Mucosa of descending colon (tissue), 3 donors: ENCODE measurements around the gene INO80B. TPM values are rescaled to one million over a fixed set of nuclear protein-coding genes. Genes with fewer than 3 reads are reported as not detected.
A peak's percentile ranks its signal among the peaks of the same experiment; 100 is the strongest.

Experiments
- ATAC-seq: fragments of 200-7000 bp; cut with Tn5 transposase; one replicate; pipeline ENCODE4 v1.9.1; 2020; ENCODE audit warnings: mild to moderate bottlenecking, moderate library complexity
- DNase-seq, 3 donors: peaks; one replicate each; pipeline ENCODE4 v3.0.0-alpha.2; 2020
- H3K36me3 ChIP-seq: fragments of 200-600 bp; one replicate; pipeline ENCODE4 v1.8.0; 2021; ENCODE audit warnings: low read depth, mild to moderate bottlenecking
- H3K4me1 ChIP-seq: fragments of 200-600 bp; one replicate; pipeline ENCODE4 v1.8.0; 2021; ENCODE audit warnings: low read depth, mild to moderate bottlenecking
- H3K4me3 ChIP-seq: fragments of 200-600 bp; one replicate; pipeline ENCODE4 v1.8.0; 2021; ENCODE audit warnings: mild to moderate bottlenecking
- H3K9me3 ChIP-seq: fragments of 200-600 bp; one replicate; pipeline ENCODE4 v1.8.0; 2021; ENCODE audit warnings: mild to moderate bottlenecking
- intact Hi-C, 2 donors: fragments of 100-400 bp; cut with DNase I in 1 of 2; cut with micrococcal nuclease in 1 of 2; formaldehyde crosslinking; loops; one replicate each; pipeline versions ENCODE4 v1.11.0 to v1.11.1; 2022; cut with DNase I, micrococcal nuclease
- total RNA-seq, 3 donors: library from RNA; stranded (reverse); fragmentation: NEBNext Ultra II Directional in 2 of 3; extraction: Animal tissue kit (Norgen Biotek cat#: 25700) in 2 of 3; gene quantifications; one replicate each; pipeline versions ENCODE4 v1.2.1 to v1.2.4, GENCODE V29; 2021 to 2023
- TF ChIP-seq, protein P1 (sequence below): fragments of 200-600 bp; IDR thresholded peaks from one replicate; pipeline ENCODE4 v1.8.0; 2022; ENCODE audit warnings: antibody characterized with exemption, mild to moderate bottlenecking
- donor health status: DM: no; HTN: no; CAD: no; lungs with moderate emphysema.
- donor health status: DM: no; HTN: no; CAD: no.
- donor health status: DM: no; HTN: yes; CAD: no.

INO80B gene
- total RNA-seq, 3 donors from 2014 or later, result 25.0 to 36.5 (median 32.3) TPM

DNA sequence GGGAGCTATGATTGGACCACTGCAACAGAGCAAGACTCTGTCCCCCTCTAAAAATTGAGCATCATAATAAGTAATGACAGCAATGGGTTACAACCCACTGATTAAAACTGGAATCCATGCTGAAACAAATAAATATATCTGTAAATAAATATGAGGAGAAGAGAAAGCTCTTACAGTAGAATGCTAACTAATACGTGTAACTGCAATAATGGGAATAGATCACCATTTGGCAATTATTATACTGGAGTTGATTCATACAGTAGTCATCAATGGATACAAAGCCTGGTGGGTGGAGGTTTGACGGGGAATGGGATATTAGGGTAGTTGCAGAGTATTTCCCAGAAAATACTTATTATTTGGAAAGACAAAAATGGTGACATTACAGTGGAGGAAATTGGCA is 6.1 kb upstream of the INO80B start:
- DNase-seq, result no peak
- intact Hi-C loops, result no loop called here
- ATAC-seq, result no peak
- no peaks in the 10 kb centered on the region for H3K36me3 ChIP-seq
- H3K9me3 ChIP-seq, result no peaks in the 10 kb centered on the region
- TF ChIP-seq, protein P1, sequence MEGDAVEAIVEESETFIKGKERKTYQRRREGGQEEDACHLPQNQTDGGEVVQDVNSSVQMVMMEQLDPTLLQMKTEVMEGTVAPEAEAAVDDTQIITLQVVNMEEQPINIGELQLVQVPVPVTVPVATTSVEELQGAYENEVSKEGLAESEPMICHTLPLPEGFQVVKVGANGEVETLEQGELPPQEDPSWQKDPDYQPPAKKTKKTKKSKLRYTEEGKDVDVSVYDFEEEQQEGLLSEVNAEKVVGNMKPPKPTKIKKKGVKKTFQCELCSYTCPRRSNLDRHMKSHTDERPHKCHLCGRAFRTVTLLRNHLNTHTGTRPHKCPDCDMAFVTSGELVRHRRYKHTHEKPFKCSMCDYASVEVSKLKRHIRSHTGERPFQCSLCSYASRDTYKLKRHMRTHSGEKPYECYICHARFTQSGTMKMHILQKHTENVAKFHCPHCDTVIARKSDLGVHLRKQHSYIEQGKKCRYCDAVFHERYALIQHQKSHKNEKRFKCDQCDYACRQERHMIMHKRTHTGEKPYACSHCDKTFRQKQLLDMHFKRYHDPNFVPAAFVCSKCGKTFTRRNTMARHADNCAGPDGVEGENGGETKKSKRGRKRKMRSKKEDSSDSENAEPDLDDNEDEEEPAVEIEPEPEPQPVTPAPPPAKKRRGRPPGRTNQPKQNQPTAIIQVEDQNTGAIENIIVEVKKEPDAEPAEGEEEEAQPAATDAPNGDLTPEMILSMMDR, result no peak
- H3K4me1 ChIP-seq, result no peaks in the 10 kb centered on the region
- no peak overlapping the region for H3K4me3 ChIP-seq

- Histone ChIP-seq H3K36me3 (no peaks in the 10 kb centered on the region), H3K4me3 (no peak overlapping the region), H3K9me3 (no peaks in the 10 kb centered on the region), H3K4me1 (peaks cover 9% of the 10 kb centered on the region)
- TF ChIP-seq, protein P1, result no peak
- intact Hi-C loops, result no loop called here
- no peak for ATAC-seq
- no peak for DNase-seq
Measured at GRCh38 chr2:74450570-74451190, 4.2 kb upstream of the INO80B start.

- ATAC-seq, result no peak
- Histone ChIP-seq H3K36me3 (no peaks in the 10 kb centered on the region), H3K9me3 (no peaks in the 10 kb centered on the region), H3K4me1 (peaks cover 32% of the 10 kb centered on the region), H3K4me3 (peak overlapping the region; percentile 27)
- DNase-seq, result peak in 1 of 3 donors; percentile 48
- TF ChIP-seq, protein P1, result no peak
- intact Hi-C loops, result no loop called here
Measured at GRCh38 chr2:74457129-74457548, 2.3 kb downstream of the INO80B start.

- Histone ChIP-seq H3K9me3 (no peaks in the 10 kb centered on the region), H3K36me3 (no peaks in the 10 kb centered on the region), H3K4me3 (peak overlapping the region; percentile 27), H3K4me1 (peaks cover 32% of the 10 kb centered on the region)
- intact Hi-C loops, result no loop called here
- ATAC-seq (peak; percentile 64), DNase-seq (peak; percentile 83 to 92 (median 89))
- TF ChIP-seq, protein P1, result no peak
Measured at GRCh38 chr2:74457549-74458131, 2.8 kb downstream of the INO80B start.

GRCh38 chr2:74458132-74458937 is 3.4 kb downstream of the INO80B start, which contains the start of gene WBP1:
TSS of gene WBP1 (plus strand) at chr2:74458438. CDS start at chr2:74458603, 165 bp downstream.
- peaks cover 32% of the 10 kb centered on the region for H3K4me1 ChIP-seq
- peak within 1 kb of the TSS; percentile 27 for H3K4me3 ChIP-seq
- no peaks in the 10 kb centered on the region for H3K9me3 ChIP-seq
- ATAC-seq (peak; percentile 85), DNase-seq (peak; percentile 99 to 100 (median 100))
- TF ChIP-seq, protein P1, result no peak
- no peaks in the 10 kb centered on the region for H3K36me3 ChIP-seq
- intact Hi-C loops, result no loop called here
